GM10248 (cell line): Measurements from ENCODE around the gene SLC34A3.

ENCODE experiments used
- CTCF ChIA-PET: fragments of 300-600 bp; sonication (Branson Sonifier 250); formaldehyde crosslinking; extraction: SDS; loops from one replicate; lab custom pipeline; 2021; ENCODE audit warnings: antibody characterized with exemption; lab: Yijun Ruan, JAX
- POLR2A ChIA-PET: fragments of 350-650 bp; sonication (Branson Sonifier 250); formaldehyde crosslinking; extraction: SDS; loops from one replicate; lab custom pipeline; 2020; ENCODE audit warnings: antibody characterized with exemption; lab: Yijun Ruan, JAX
- DNase-seq: peaks from one replicate; pipeline ENCODE4 v3.0.0; 2012; ENCODE audit errors: extremely low spot score
- CTCF ChIP-seq: IDR thresholded peaks from 2 replicates; pipeline ENCODE4 v1.5.1; 2012; ENCODE audit warnings: mild to moderate bottlenecking, low read depth; ENCODE audit errors: extremely low read depth, missing control alignments, control extremely low read depth

SLC34A3 gene

GRCh38 chr9:137205126-137206069 lies 25.3 kb upstream of the SLC34A3 start, which contains the start of the genes NDOR1 and TMEM203:
NDOR1 (plus strand) TSS chr9:137205700; CDS start chr9:137205778, 78 bp downstream.
TMEM203 (minus strand) TSS chr9:137205648; CDS start chr9:137205414, 234 bp downstream.
- POLR2A ChIA-PET = interaction anchor here (0.6 to 1.0 kb wide), 2 partner anchors 18 to 37 kb away, joined by 3 to 5 read pairs; no protein-coding TSS in a partner anchor
- no peak for TF ChIP-seq CTCF
- CTCF ChIA-PET = interaction anchor here (1.0 to 3.9 kb wide), 7 partner anchors 16 to 57 kb away, joined by 3 to 18 read pairs (median 7); partner anchors contain the start of genes ANAPC2, CYSRT1, RNF224 and SSNA1
- DNase-seq = peak; percentile 96

- CTCF ChIA-PET = interaction anchor here (0.8 to 2.6 kb wide), 6 partner anchors 10 to 49 kb away, joined by 3 to 7 read pairs (median 5); partner anchors contain the start of genes ANAPC2, RNF224 and SSNA1
- POLR2A ChIA-PET = no interaction called here
- no peak for DNase-seq
These were observed 24.1 kb upstream of the SLC34A3 start for GRCh38 chr9:137206602-137207001.

GRCh38 chr9:137211532-137211931 lies 19.2 kb upstream of the SLC34A3 start:
- ChIA-PET CTCF (interaction anchor here (1.5 to 2.6 kb wide), 2 partner anchors 9 to 12 kb away, joined by 3 to 9 read pairs; partner anchors contain the start of gene RNF208), POLR2A (no interaction called here)
- TF ChIP-seq CTCF = no peak
- no peak for DNase-seq

More at GRCh38 chr9:137206602-137207001, 24.1 kb upstream of the SLC34A3 start:
- TF ChIP-seq CTCF = no peak

GRCh38 chr9:137212520-137212919 lies 18.2 kb upstream of the SLC34A3 start:
- ChIA-PET CTCF (interaction anchor here (1.2 kb wide), 1 partner anchor 9 kb away, joined by 4 read pairs; no protein-coding TSS in a partner anchor), POLR2A (no interaction called here)
- no peak for TF ChIP-seq CTCF

GRCh38 chr9:137213160-137214060 lies 17.3 kb upstream of the SLC34A3 start:
- TF ChIP-seq CTCF = peak; percentile 17
- ChIA-PET CTCF (interaction anchor here (1.1 to 4.2 kb wide), 3 partner anchors 9 to 25 kb away, joined by 3 to 11 read pairs (median 4); partner anchors contain the start of genes ANAPC2 and SSNA1), POLR2A (no interaction called here)
- no peak for DNase-seq

More at GRCh38 chr9:137212520-137212919, 18.2 kb upstream of the SLC34A3 start:
- no peak for DNase-seq
